Osteocyte (in vitro differentiated cells): ENCODE results near the gene GATA3. TPM values are rescaled to one million over a fixed set of nuclear protein-coding genes. Genes with fewer than 3 reads are reported as not detected.

ENCODE experiments used
- DNase-seq: peaks from one replicate; pipeline ENCODE4 v3.0.0; 2021; ENCODE audit warnings: mixed read lengths; ENCODE audit not compliant: unreplicated experiment; ENCODE audit errors: extremely low spot score
- H3K27ac Mint-ChIP-seq: one replicate; pipeline ENCODE4 v1.8.0; 2021; ENCODE audit warnings: mild to moderate bottlenecking, mixed read lengths; ENCODE audit not compliant: unreplicated experiment
- H3K27me3 Mint-ChIP-seq: one replicate; pipeline ENCODE4 v1.8.0; 2021; ENCODE audit warnings: mixed read lengths; ENCODE audit not compliant: unreplicated experiment
- H3K36me3 Mint-ChIP-seq: one replicate; pipeline ENCODE4 v1.8.0; 2021; ENCODE audit warnings: mixed read lengths; ENCODE audit not compliant: unreplicated experiment
- H3K4me1 Mint-ChIP-seq: one replicate; pipeline ENCODE4 v1.8.0; 2021; ENCODE audit warnings: mixed read lengths; ENCODE audit not compliant: unreplicated experiment
- H3K4me3 Mint-ChIP-seq: one replicate; pipeline ENCODE4 v1.8.0; 2021; ENCODE audit warnings: mild to moderate bottlenecking, moderate library complexity, mixed read lengths; ENCODE audit not compliant: unreplicated experiment
- H3K9me3 Mint-ChIP-seq: one replicate; pipeline ENCODE4 v1.8.0; 2021; ENCODE audit warnings: mixed read lengths; ENCODE audit not compliant: unreplicated experiment
- CTCF ChIP-seq: fragments of 200-600 bp; sonication (generic); IDR thresholded peaks from 2 replicates; pipeline ENCODE4 v1.5.0; 2021; ENCODE audit warnings: antibody characterized with exemption, mild to moderate bottlenecking, moderate library complexity
- total RNA-seq: library from RNA; stranded (reverse); gene quantifications from 2 replicates; pipeline ENCODE4 v1.2.1, GENCODE V29; 2021

Gene GATA3
- total RNA-seq, 1 donor from 2014 or later: not detected

- H3K4me3 Mint-ChIP-seq: no peak overlapping the region
- H3K27me3 Mint-ChIP-seq: peaks cover 78% of the 10 kb centered on the region
- H3K27ac Mint-ChIP-seq: no peak overlapping the region
Observed at GRCh38 chr10:8049045-8049864, 5.2 kb upstream of the GATA3 start.

GRCh38 chr10:8049865-8050555 is 4.5 kb upstream of the GATA3 start:
- Mint-ChIP-seq H3K4me3 (peak overlapping the region; percentile 58), H3K27me3 (peaks cover 75% of the 10 kb centered on the region), H3K27ac (no peak overlapping the region), H3K36me3 (no peaks in the 10 kb centered on the region), H3K4me1 (peaks cover 36% of the 10 kb centered on the region), H3K9me3 (no peaks in the 10 kb centered on the region)
- no peak for TF ChIP-seq CTCF
- DNase-seq: peak; percentile 79

More at GRCh38 chr10:8049045-8049864, 5.2 kb upstream of the GATA3 start:
- H3K9me3 Mint-ChIP-seq: no peaks in the 10 kb centered on the region
- TF ChIP-seq CTCF: no peak
- H3K4me1 Mint-ChIP-seq: peaks cover 37% of the 10 kb centered on the region
- DNase-seq: no peak
- H3K36me3 Mint-ChIP-seq: peaks cover under 1% of the 10 kb centered on the region

- peaks cover 71% of the 10 kb centered on the region for H3K27me3 Mint-ChIP-seq
- H3K27ac Mint-ChIP-seq: no peak overlapping the region
- H3K9me3 Mint-ChIP-seq: no peaks in the 10 kb centered on the region
- TF ChIP-seq CTCF: no peak
- no peaks in the 10 kb centered on the region for H3K36me3 Mint-ChIP-seq
- peaks cover 32% of the 10 kb centered on the region for H3K4me1 Mint-ChIP-seq
- peak overlapping the region; percentile 69 for H3K4me3 Mint-ChIP-seq
- DNase-seq: no peak
Observed at GRCh38 chr10:8050556-8051108, 3.9 kb upstream of the GATA3 start.

GRCh38 chr10:8051109-8051821 is 3.2 kb upstream of the GATA3 start:
- DNase-seq: peak; percentile 75
- no peak for TF ChIP-seq CTCF
- H3K4me3 Mint-ChIP-seq: no peak overlapping the region
- H3K27ac Mint-ChIP-seq: no peak overlapping the region
- peaks cover 66% of the 10 kb centered on the region for H3K27me3 Mint-ChIP-seq
- H3K4me1 Mint-ChIP-seq: peaks cover 30% of the 10 kb centered on the region
- no peaks in the 10 kb centered on the region for H3K36me3 Mint-ChIP-seq
- no peaks in the 10 kb centered on the region for H3K9me3 Mint-ChIP-seq
